ENCODE measurements around the gene AXL.

DNA sequence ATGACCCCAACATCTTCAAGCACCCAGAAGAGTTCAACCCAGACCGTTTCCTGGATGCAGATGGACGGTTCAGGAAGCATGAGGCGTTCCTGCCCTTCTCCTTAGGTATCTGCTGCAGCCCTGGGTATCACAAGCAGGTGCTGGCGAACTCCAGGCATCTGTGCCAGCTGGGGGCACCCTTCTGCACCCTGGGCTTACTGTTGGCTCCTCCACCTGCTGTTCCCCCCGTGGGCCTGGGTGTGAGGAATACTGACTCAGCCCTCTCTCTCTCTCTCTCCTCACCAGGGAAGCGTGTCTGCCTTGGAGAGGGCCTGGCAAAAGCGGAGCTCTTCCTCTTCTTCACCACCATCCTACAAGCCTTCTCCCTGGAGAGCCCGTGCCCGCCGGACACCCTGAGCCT, 13.0 kb upstream of the AXL start:
- TF ChIP-seq CTCF (IDR thresholded peaks at IDR 0.05) (no peak), POLR2A (IDR thresholded peaks at IDR 0.05) (no peak)
